Epithelial cell of esophagus (primary cell): ENCODE data around the gene CIZ1.

Experiments
- DNase-seq: peaks from one replicate; pipeline ENCODE4 v3.0.0; 2010; ENCODE audit warnings: low read depth
- H3K4me3 ChIP-seq: 2 replicates; pipeline ENCODE4 v1.5.1; 2011; ENCODE audit warnings: mild to moderate bottlenecking, low read length, control low read depth
- CTCF ChIP-seq: IDR thresholded peaks from 2 replicates; pipeline ENCODE4 v1.5.1; 2011; ENCODE audit warnings: low read depth, mild to moderate bottlenecking, low read length, control low read depth, inconsistent platforms; ENCODE audit not compliant: insufficient read depth; ENCODE audit errors: missing control alignments

CIZ1 gene

GRCh38 chr9:128159784-128160602, 31.4 kb downstream of the CIZ1 start, which contains the start of gene BBLN:
Gene BBLN, plus strand, starts transcription at chr9:128160265. Its CDS starts 143 bp downstream, at chr9:128160408.
- TF ChIP-seq CTCF = no peak
- peak; percentile 94 for DNase-seq
- H3K4me3 ChIP-seq = peak within 1 kb of the TSS; percentile 85

- H3K4me3 ChIP-seq = peak overlapping the region; percentile 57
- no peak for TF ChIP-seq CTCF
- no peak for DNase-seq
These were observed 31.9 kb downstream of the CIZ1 start for GRCh38 chr9:128159522-128159783.

- no peak overlapping the region for H3K4me3 ChIP-seq
- no peak for DNase-seq
- TF ChIP-seq CTCF = no peak
These were observed 35.5 kb downstream of the CIZ1 start for GRCh38 chr9:128155736-128156500.

GRCh38 chr9:128153947-128154695, 37.3 kb downstream of the CIZ1 start:
- H3K4me3 ChIP-seq = no peak overlapping the region
- no peak for DNase-seq
- no peak for TF ChIP-seq CTCF

GRCh38 chr9:128153060-128153946, 38.1 kb downstream of the CIZ1 start:
- no peak for DNase-seq
- TF ChIP-seq CTCF = no peak
- no peak overlapping the region for H3K4me3 ChIP-seq
